K562 (cell line): Measurements from ENCODE around the gene THOC1. TPM values are rescaled to one million over a fixed set of nuclear protein-coding genes. Genes with fewer than 3 reads are reported as not detected.

Experiments
- ARID3B ChIP-seq: fragments of 250-450 bp; sonication (Bioruptor Pico); IDR thresholded peaks from 2 replicates; pipeline ENCODE4 v1.4.0; 2020; ENCODE audit warnings: borderline replicate concordance
- CBX8 ChIP-seq: fragments of 200-600 bp; sonication (generic); IDR thresholded peaks from 2 replicates; pipeline ENCODE4 v1.6.1; 2012; ENCODE audit warnings: borderline replicate concordance, mixed run types, low read depth, mild to moderate bottlenecking, moderate library complexity, mixed read lengths, low read length, control low read depth, inconsistent platforms; ENCODE audit not compliant: poor library complexity, severe bottlenecking; ENCODE audit errors: extremely low read depth
- CXXC5 ChIP-seq: fragments of 250-450 bp; sonication (Bioruptor Pico); IDR thresholded peaks from 2 replicates; pipeline ENCODE4 v1.8.0; 2022; ENCODE audit warnings: inconsistent platforms, mild to moderate bottlenecking, moderate library complexity
- FOXP1 ChIP-seq: sonication (generic); formaldehyde crosslinking; IDR thresholded peaks from 2 replicates; pipeline ENCODE4 v1.8.0; 2022; ENCODE audit warnings: mild to moderate bottlenecking, missing genetic modification reagents
- L3MBTL2 ChIP-seq: fragments of 450-650 bp; IDR thresholded peaks from 2 replicates; pipeline ENCODE4 v1.6.1; 2016; ENCODE audit warnings: mild to moderate bottlenecking, moderate library complexity
- MGA ChIP-seq: fragments of 450-650 bp; IDR thresholded peaks from 2 replicates; pipeline ENCODE4 v1.6.1; 2016; ENCODE audit warnings: mild to moderate bottlenecking, moderate library complexity
- SETDB1 ChIP-seq: IDR thresholded peaks from one replicate; pipeline ENCODE4 v1.6.1; 2012; ENCODE audit warnings: low read length, control low read depth, inconsistent platforms
- SNRNP70 ChIP-seq: fragments of 200-400 bp; formaldehyde crosslinking; optimal IDR thresholded peaks from 2 replicates; pipeline ENCODE3; 2017; ENCODE audit warnings: low read depth, low read length
- ZBED1 ChIP-seq: IDR thresholded peaks from 2 replicates; pipeline ENCODE4 v1.6.1; 2014
- ZBTB11 ChIP-seq, 3 experiments: fragments of 200-800 bp in 1 of 3; fragments of 250-450 bp in 1 of 3; fragments of 450-650 bp in 1 of 3; sonication (Bioruptor Pico) in 1 of 3; sonication (Bioruptor generic) in 1 of 3; formaldehyde crosslinking in 1 of 3; IDR thresholded peaks; 2 replicates each; pipeline versions ENCODE4 v1.6.1 to v1.8.0; 2016 to 2022; ENCODE audit warnings: mild to moderate bottlenecking in 2 of 3, missing genetic modification characterization in 2 of 3, missing compliant biosample characterization in 1 of 3, moderate library complexity in 1 of 3
- ZFPM2 ChIP-seq: fragments of 250-450 bp; sonication (Bioruptor Pico); IDR thresholded peaks from 2 replicates; pipeline ENCODE4 v1.5.1; 2022; ENCODE audit warnings: mild to moderate bottlenecking
- polyA plus RNA-seq, 8 experiments: library from polyadenylated mRNA; depleted of rRNA in 4 of 8; stranded (reverse) in 5 of 8; unstranded in 3 of 8; fragments of >200 nt; fragmentation: Nextera tagmentation in 2 of 8; fragmentation: Illumina TruSeq in 1 of 8; extraction: Ambion mirVana in 2 of 8; extraction: Trizol in 1 of 8; gene quantifications; 2 replicates each; pipeline versions ENCODE4 v1.2.1 to v1.2.3, GENCODE V29; 2011 to 2014; ENCODE audit warnings: inconsistent platforms in 1 of 8, missing spikeins in 1 of 8
- total RNA-seq, 7 experiments: library from RNA; depleted of rRNA in 6 of 7; stranded (reverse); fragments of >200 nt in 6 of 7; fragmentation: Illumina TruSeq in 2 of 7; extraction: Trizol in 2 of 7; gene quantifications; 2 replicates each; pipeline versions ENCODE4 v1.2.1 to v1.2.3, GENCODE V29; 2011 to 2021; ENCODE audit warnings: low replicate concordance in 1 of 7

The THOC1 gene
- total and polyA plus RNA-seq, 9 of the 15 experiments (the other 6 are each of a cell fraction or from before 2014, with no cell fraction given), result 71.1 to 143 (median 107) TPM

- peak; percentile 84 for TF ChIP-seq MGA
- TF ChIP-seq FOXP1 (CRISPR knock-in tag), result no peak
- no peak for TF ChIP-seq ARID3B (CRISPR knock-in tag)
- TF ChIP-seq CBX8, result peak; percentile 26
- 0 out of 2 replicates have a peak, but pooled peaks have one; percentile 15 for TF ChIP-seq CXXC5
- no peak for TF ChIP-seq ZFPM2
- TF ChIP-seq L3MBTL2, result peak; percentile 77
- no peak for TF ChIP-seq ZBED1
- TF ChIP-seq SETDB1, result no peak
- no peak for TF ChIP-seq SNRNP70
- no peak for TF ChIP-seq ZBTB11 (CRISPR knock-in tag; IDR thresholded peaks at IDR 0.05)
- TF ChIP-seq, all 486 proteins: peak for 5
These were observed 49.8 kb upstream of the THOC1 start (continued) for GRCh38 chr18:317618-318017.
